Epithelial cell of esophagus (primary cell): ENCODE measurements around the gene PDGFC.
A peak's percentile ranks its signal among the peaks of the same experiment; 100 is the strongest.
"Not testable (repeated sequence)": the region's sequence is repeated elsewhere in the genome, so short reads cannot be mapped to it uniquely, and the experiment has no call there.

ENCODE experiments used
- DNase-seq: peaks from one replicate; pipeline ENCODE4 v3.0.0; 2010; ENCODE audit warnings: low read depth
- H3K4me3 ChIP-seq: 2 replicates; pipeline ENCODE4 v1.5.1; 2011; ENCODE audit warnings: mild to moderate bottlenecking, low read length, control low read depth
- TF ChIP-seq, protein P1 (sequence below): IDR thresholded peaks from 2 replicates; pipeline ENCODE4 v1.5.1; 2011; ENCODE audit warnings: low read depth, mild to moderate bottlenecking, low read length, control low read depth, inconsistent platforms; ENCODE audit not compliant: insufficient read depth; ENCODE audit errors: missing control alignments

The PDGFC gene

GRCh38 chr4:156933633-156934258 lies 37.9 kb downstream of the PDGFC start:
- TF ChIP-seq, protein P1, sequence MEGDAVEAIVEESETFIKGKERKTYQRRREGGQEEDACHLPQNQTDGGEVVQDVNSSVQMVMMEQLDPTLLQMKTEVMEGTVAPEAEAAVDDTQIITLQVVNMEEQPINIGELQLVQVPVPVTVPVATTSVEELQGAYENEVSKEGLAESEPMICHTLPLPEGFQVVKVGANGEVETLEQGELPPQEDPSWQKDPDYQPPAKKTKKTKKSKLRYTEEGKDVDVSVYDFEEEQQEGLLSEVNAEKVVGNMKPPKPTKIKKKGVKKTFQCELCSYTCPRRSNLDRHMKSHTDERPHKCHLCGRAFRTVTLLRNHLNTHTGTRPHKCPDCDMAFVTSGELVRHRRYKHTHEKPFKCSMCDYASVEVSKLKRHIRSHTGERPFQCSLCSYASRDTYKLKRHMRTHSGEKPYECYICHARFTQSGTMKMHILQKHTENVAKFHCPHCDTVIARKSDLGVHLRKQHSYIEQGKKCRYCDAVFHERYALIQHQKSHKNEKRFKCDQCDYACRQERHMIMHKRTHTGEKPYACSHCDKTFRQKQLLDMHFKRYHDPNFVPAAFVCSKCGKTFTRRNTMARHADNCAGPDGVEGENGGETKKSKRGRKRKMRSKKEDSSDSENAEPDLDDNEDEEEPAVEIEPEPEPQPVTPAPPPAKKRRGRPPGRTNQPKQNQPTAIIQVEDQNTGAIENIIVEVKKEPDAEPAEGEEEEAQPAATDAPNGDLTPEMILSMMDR: no peak
- DNase-seq: peak; percentile 99

DNA sequence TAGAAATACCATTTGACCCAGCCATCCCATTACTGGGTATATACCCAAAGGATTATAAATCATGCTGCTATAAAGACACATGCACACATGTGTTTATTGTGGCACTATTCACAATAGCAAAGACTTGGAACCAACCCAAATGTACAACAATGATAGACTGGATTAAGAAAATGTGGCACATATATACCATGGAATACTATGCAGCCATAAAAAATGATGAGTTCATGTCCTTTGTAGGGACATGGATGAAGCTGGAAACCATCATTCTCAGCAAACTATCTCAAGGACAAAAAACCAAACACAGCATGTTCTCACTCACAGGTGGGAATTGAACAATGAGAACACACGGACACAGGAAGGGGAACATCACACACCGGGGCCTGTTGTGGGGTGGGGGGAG lies 39.2 kb downstream of the PDGFC start:
- not testable (repeated sequence) for DNase-seq

More at GRCh38 chr4:156933633-156934258, 37.9 kb downstream of the PDGFC start:
- no peak overlapping the region for H3K4me3 ChIP-seq

DNA sequence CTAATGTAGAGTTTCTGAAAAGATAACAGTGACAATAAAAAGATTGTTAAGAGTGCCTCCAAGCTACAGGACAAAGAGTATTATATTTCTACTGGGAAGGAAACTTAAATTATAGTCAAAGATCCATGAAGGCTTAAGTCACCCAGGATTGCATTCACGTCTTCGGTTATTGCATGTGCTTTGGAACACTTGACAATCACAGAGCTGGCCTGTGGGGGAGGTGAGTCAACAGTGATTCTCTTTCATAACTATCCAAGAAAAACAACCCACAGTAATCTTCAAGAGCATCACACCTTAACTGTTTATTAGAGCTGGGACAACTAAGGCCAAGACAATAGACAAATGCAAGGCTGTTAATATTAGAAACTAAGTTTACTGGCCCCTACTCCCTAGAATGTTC lies 40.3 kb downstream of the PDGFC start:
- TF ChIP-seq, protein P1: no peak
- DNase-seq: peak; percentile 96
- no peak overlapping the region for H3K4me3 ChIP-seq

More for the DNA sequence above, 39.2 kb downstream of the PDGFC start:
- not testable (repeated sequence) for H3K4me3 ChIP-seq

- TF ChIP-seq, protein P1: no peak
- DNase-seq: peak; percentile 87
Observed at GRCh38 chr4:156929386-156930105, 42.1 kb downstream of the PDGFC start.

GRCh38 chr4:156924774-156925315 lies 46.8 kb downstream of the PDGFC start:
- TF ChIP-seq, protein P1: no peak
- H3K4me3 ChIP-seq: no peak overlapping the region
- no peak for DNase-seq

More at GRCh38 chr4:156929386-156930105, 42.1 kb downstream of the PDGFC start:
- no peak overlapping the region for H3K4me3 ChIP-seq

DNA sequence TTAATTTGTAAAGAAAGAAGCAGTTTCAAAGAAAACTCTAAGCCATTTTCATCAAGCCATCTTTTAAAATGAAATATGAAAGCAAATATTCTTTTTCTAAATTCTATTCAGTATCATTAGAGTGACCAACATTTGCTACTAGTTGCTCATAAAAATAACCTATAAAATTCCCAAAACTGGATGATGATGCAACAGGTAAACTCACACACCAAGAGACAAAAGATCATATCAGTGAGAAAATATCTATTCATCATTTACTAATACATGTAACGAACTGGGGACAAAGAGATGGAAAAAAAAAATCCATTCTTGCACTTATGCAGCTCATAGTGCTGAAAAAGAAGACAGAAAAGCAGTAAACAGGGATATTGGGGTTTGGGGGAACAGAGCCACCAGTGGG lies 48.1 kb downstream of the PDGFC start:
- no peak overlapping the region for H3K4me3 ChIP-seq
- TF ChIP-seq, protein P1: no peak
- no peak for DNase-seq

DNA sequence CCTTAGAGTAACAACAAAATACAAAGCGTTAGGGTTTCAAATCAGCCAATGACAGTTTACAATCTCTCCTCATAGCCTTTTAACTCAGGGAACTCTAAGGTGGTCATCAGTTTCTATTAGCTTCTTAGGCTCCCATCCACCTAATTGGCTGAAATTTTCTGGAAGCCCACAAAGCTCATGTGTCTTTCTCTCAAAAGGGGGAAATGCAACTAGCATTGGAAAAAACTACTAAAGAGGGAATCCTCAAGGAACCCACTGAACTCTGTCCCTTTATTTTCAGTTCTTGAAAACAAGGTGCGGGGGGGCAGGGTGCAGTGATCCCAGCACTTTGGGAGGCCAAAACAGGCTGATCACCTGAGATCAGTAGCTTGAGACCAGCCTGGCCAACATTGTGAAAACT lies 56.4 kb downstream of the PDGFC start:
- no peak overlapping the region for H3K4me3 ChIP-seq
- TF ChIP-seq, protein P1: no peak
- DNase-seq: no peak
